Activated B cell treated with CpG ODN at 0.5 μM for 24 hours (primary cell): Measurements from ENCODE around the gene TSPEAR. TPM values are rescaled to one million over a fixed set of nuclear protein-coding genes. Genes with fewer than 3 reads are reported as not detected.
"Not testable (repeated sequence)": the region's sequence is repeated elsewhere in the genome, so short reads cannot be mapped to it uniquely, and the experiment has no call there.

Experiments
- ATAC-seq: fragments of 200-7000 bp; cut with Tn5 transposase; one replicate; pipeline ENCODE4 v1.10.0; 2021; ENCODE audit warnings: low read depth, mild to moderate bottlenecking, moderate library complexity
- CTCF ChIA-PET: fragments of 350-600 bp; sonication (Branson Sonifier 250); formaldehyde crosslinking; loops from one replicate; lab custom pipeline; 2021; ENCODE audit warnings: antibody characterized with exemption; lab: Charles Lee
- POLR2A ChIA-PET: fragments of 350-600 bp; sonication (Branson Sonifier 250); formaldehyde crosslinking; loops from one replicate; lab custom pipeline; 2021; ENCODE audit warnings: antibody characterized with exemption; lab: Charles Lee
- DNase-seq: peaks from one replicate; pipeline ENCODE4 v3.0.0; 2022
- H3K27ac Mint-ChIP-seq: one replicate; pipeline ENCODE4 v1.8.0; 2020; ENCODE audit warnings: mixed read lengths
- H3K27me3 Mint-ChIP-seq: one replicate; pipeline ENCODE4 v1.8.0; 2021; ENCODE audit warnings: mixed read lengths
- H3K36me3 Mint-ChIP-seq: one replicate; pipeline ENCODE4 v1.8.0; 2021; ENCODE audit warnings: low read depth, mixed read lengths
- H3K4me1 Mint-ChIP-seq: one replicate; pipeline ENCODE4 v1.8.0; 2021; ENCODE audit warnings: mixed read lengths
- H3K4me3 Mint-ChIP-seq: one replicate; pipeline ENCODE4 v1.8.0; 2020; ENCODE audit warnings: mild to moderate bottlenecking, mixed read lengths
- H3K9me3 Mint-ChIP-seq: one replicate; pipeline ENCODE4 v1.8.0; 2020; ENCODE audit warnings: mixed read lengths
- CTCF ChIP-seq: fragments of 200-600 bp; IDR thresholded peaks from one replicate; pipeline ENCODE4 v1.8.0; 2022; ENCODE audit warnings: antibody characterized with exemption, mild to moderate bottlenecking
- intact Hi-C: fragments of 100-400 bp; cut with micrococcal nuclease; formaldehyde crosslinking; loops from one replicate; pipeline ENCODE4 v1.15.1; 2024
- total RNA-seq: library from RNA; stranded (reverse); gene quantifications from 2 replicates; pipeline ENCODE4 v1.2.3, GENCODE V29; 2022

TSPEAR gene
- total RNA-seq, 1 donor from 2014 or later = not detected

DNA sequence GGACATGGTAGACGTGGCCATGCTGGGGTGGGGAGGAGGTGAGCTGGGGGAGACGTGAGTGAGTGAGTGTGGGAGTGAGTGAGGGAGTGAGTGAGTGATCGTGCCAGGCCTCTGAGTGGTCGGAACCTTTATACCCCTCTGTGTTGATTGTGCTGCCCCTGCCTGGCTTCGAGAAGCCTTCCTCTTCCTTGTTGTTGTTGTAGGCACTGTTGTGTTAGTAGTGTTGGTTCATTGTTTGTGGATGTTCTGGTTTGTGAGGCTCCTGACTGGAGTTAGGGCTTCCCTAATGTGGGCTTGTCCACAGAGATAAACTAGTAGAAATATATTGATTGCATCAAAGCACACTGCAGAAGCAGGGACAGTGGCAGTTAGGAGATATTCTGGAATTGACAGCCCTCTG lies 152.7 kb downstream of the TSPEAR start, which contains the start of gene KRTAP10-3:
TSS of gene KRTAP10-3 (minus strand) at position 101 of the 400 bp plus-strand sequence. CDS start at position 21, 80 bp downstream.
- TF ChIP-seq CTCF = no peak
- no peak within 1 kb of the TSS for H3K4me3 Mint-ChIP-seq
- peaks cover 3% of the 10 kb centered on the region for H3K27me3 Mint-ChIP-seq
- ChIA-PET CTCF (no interaction called here), POLR2A (no interaction called here)
- no peak within 1 kb of the TSS for H3K27ac Mint-ChIP-seq
- peaks cover 8% of the 10 kb centered on the region for H3K9me3 Mint-ChIP-seq
- DNase-seq = no peak
- H3K36me3 Mint-ChIP-seq = no peaks in the 10 kb centered on the region
- ATAC-seq = no peak
- intact Hi-C loops = no loop called here
- peaks cover 21% of the 10 kb centered on the region for H3K4me1 Mint-ChIP-seq

DNA sequence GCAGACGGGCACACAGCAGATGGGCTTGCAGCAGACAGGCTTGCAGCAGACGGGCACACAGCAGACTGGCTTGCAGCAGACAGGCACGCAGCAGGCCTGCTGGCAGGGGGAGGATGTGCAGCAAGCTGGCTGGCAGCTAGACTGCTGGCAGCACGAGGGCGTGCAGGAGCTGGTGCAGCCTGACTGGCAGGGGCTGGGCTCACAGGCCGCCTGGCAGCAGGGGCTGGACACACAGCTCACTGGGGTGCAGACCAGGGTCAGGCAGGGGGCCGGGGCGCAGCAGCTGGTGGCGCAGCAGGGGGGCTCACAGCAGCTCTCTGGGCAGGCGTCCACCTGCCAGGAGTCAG lies 153.1 kb downstream of the TSPEAR start:
- H3K4me3 Mint-ChIP-seq, H3K36me3 Mint-ChIP-seq, intact Hi-C loops, H3K9me3 Mint-ChIP-seq, H3K27ac Mint-ChIP-seq, DNase-seq, POLR2A ChIA-PET, H3K27me3 Mint-ChIP-seq, CTCF ChIA-PET, ATAC-seq: not testable (repeated sequence)
- H3K4me1 Mint-ChIP-seq = peaks cover 21% of the 10 kb centered on the region

- ChIA-PET POLR2A (no interaction called here), CTCF (no interaction called here)
- H3K36me3 Mint-ChIP-seq = no peaks in the 10 kb centered on the region
- intact Hi-C loops = no loop called here
- no peak overlapping the region for H3K27ac Mint-ChIP-seq
- ATAC-seq = no peak
- no peak for DNase-seq
- peaks cover 4% of the 10 kb centered on the region for H3K9me3 Mint-ChIP-seq
- H3K4me1 Mint-ChIP-seq = peaks cover 21% of the 10 kb centered on the region
- no peak for TF ChIP-seq CTCF
- H3K27me3 Mint-ChIP-seq = peaks cover 10% of the 10 kb centered on the region
- no peak overlapping the region for H3K4me3 Mint-ChIP-seq
Measured at GRCh38 chr21:44557491-44558328, 153.7 kb downstream of the TSPEAR start.

DNA sequence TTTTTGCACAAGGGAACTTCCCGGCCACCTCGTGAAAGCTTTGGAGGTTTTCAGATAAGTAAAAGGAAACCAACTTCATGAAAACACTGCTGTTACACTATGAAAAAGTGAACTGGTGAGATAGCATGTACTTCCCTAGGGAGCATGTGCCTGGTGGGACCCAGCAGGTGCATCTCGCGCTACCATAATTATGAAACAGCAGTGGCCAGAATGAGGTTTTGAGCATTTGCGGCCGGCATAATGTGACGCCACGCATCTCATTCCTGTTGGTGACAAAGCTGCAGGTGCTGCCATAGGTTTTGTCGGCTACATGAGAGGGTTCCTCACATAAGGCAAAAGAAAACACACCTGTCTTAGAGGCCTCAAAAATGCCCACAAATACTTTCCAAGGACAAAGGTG lies 154.5 kb downstream of the TSPEAR start:
- Mint-ChIP-seq H3K4me3 (no peak overlapping the region), H3K9me3 (peaks cover 2% of the 10 kb centered on the region), H3K36me3 (no peaks in the 10 kb centered on the region), H3K27ac (no peak overlapping the region), H3K4me1 (peaks cover 16% of the 10 kb centered on the region), H3K27me3 (peaks cover 16% of the 10 kb centered on the region)
- CTCF ChIA-PET = no interaction called here
- POLR2A ChIA-PET = no interaction called here
- intact Hi-C loops = no loop called here
- ATAC-seq = peak; percentile 85
- no peak for TF ChIP-seq CTCF
- peak; percentile 15 for DNase-seq

- Mint-ChIP-seq H3K9me3 (peaks cover 2% of the 10 kb centered on the region), H3K27me3 (peaks cover 22% of the 10 kb centered on the region), H3K4me1 (peaks cover 10% of the 10 kb centered on the region), H3K4me3 (no peak overlapping the region), H3K27ac (no peak overlapping the region), H3K36me3 (no peaks in the 10 kb centered on the region)
- ChIA-PET POLR2A (interaction anchor here (1.0 kb wide), 1 partner anchor 901 kb away, joined by 3 read pairs; no protein-coding TSS in a partner anchor), CTCF (no interaction called here)
- no peak for TF ChIP-seq CTCF
- DNase-seq (no peak), ATAC-seq (no peak)
- intact Hi-C loops = no loop called here
Measured at GRCh38 chr21:44555200-44555875, 156.0 kb downstream of the TSPEAR start.
